HepG2 (cell line): ENCODE data around the gene SLC23A2. TPM values are rescaled to one million over a fixed set of nuclear protein-coding genes. Genes with fewer than 3 reads are reported as not detected.

Source experiments
- ATAC-seq: fragments of 200-7000 bp; cut with Tn5 transposase; 3 replicates; pipeline ENCODE4 v1.9.1; 2020; ENCODE audit warnings: mild to moderate bottlenecking, moderate library complexity
- BruUV-seq: library from RNA; stranded (reverse); fragments of 400-500 nt; replicated peaks from 2 replicates; lab custom pipeline; 2021; lab: Mats Ljungman, UMichigan
- CTCF ChIA-PET: fragments of 300-600 bp; formaldehyde crosslinking; extraction: SDS; loops from one replicate; lab custom pipeline; 2021; ENCODE audit warnings: low total read pairs, inconsistent platforms, low intra/inter-chr PET ratio; lab: Yijun Ruan, JAX
- POLR2A ChIA-PET: fragments of 350-600 bp; sonication (Branson Sonifier 250); formaldehyde crosslinking; loops from one replicate; lab custom pipeline; 2020; ENCODE audit warnings: antibody characterized with exemption, inconsistent platforms; lab: Yijun Ruan, JAX
- DNase-seq: peaks from one replicate; pipeline ENCODE4 v3.0.0-alpha.2; 2015; ENCODE audit warnings: low spot score
- FAIRE-seq: peaks from 3 replicates; lab custom pipeline; 2011; peaks lifted over from hg19 to GRCh38; lab: Jason Lieb, UNC
- H2AFZ ChIP-seq: one replicate; pipeline ENCODE4 v1.6.1; 2011; ENCODE audit warnings: low read length, inconsistent platforms
- H3K27ac ChIP-seq: fragments of 300-600 bp; 3 replicates; pipeline ENCODE4 v1.8.0; 2011; ENCODE audit warnings: mixed run types, mild to moderate bottlenecking, mixed read lengths, low read length, inconsistent platforms; ENCODE audit not compliant: insufficient read depth; ENCODE audit errors: extremely low read length
- H3K27me3 ChIP-seq, 2 experiments: fragments of 200-600 bp in 1 of 2; 2 replicates in 1 of 2; 3 replicates in 1 of 2; pipeline versions ENCODE4 v1.6.0 to v1.8.0; 2011; ENCODE audit warnings: low read length in 2 of 2, mild to moderate bottlenecking in 2 of 2, moderate library complexity in 2 of 2, inconsistent platforms in 1 of 2; ENCODE audit not compliant: insufficient read depth in 2 of 2, control insufficient read depth in 1 of 2
- H3K36me3 ChIP-seq, 2 experiments: fragments of 200-600 bp in 1 of 2; replicated peaks in 1 of 2; 2 replicates in 1 of 2; 3 replicates in 1 of 2; pipeline versions ENCODE4 v1.5.1 to v1.8.0; 2011; ENCODE audit warnings: low read length in 2 of 2, inconsistent platforms in 1 of 2; ENCODE audit not compliant: insufficient read depth in 2 of 2, control insufficient read depth in 1 of 2
- H3K4me1 ChIP-seq: 2 replicates; pipeline ENCODE4 v1.5.1; 2012; ENCODE audit warnings: low read length, inconsistent platforms; ENCODE audit not compliant: insufficient read depth
- H3K4me2 ChIP-seq: 2 replicates; pipeline ENCODE4 v1.6.0; 2011; ENCODE audit warnings: low read depth, low read length, inconsistent platforms
- H3K4me3 ChIP-seq, 3 experiments: fragments of 200-600 bp in 1 of 3; sonication (generic), shearing (Covaris generic) in 1 of 3; replicated peaks in 1 of 3; 2 replicates each; pipeline ENCODE4 v1.5.1; 2011 to 2016; ENCODE audit warnings: low read length in 3 of 3, inconsistent platforms in 2 of 3, low read depth in 2 of 3, mild to moderate bottlenecking in 2 of 3, control low read depth in 1 of 3, mixed read lengths in 1 of 3; ENCODE audit not compliant: insufficient read depth in 1 of 3
- H3K79me2 ChIP-seq: one replicate; pipeline ENCODE4 v1.6.1; 2011; ENCODE audit warnings: low read length, inconsistent platforms; ENCODE audit not compliant: insufficient read depth
- H3K9ac ChIP-seq: 2 replicates; pipeline ENCODE4 v1.6.0; 2011; ENCODE audit warnings: mild to moderate bottlenecking, low read depth, low read length, inconsistent platforms; ENCODE audit not compliant: insufficient read depth
- H3K9me3 ChIP-seq: 2 replicates; pipeline ENCODE4 v1.5.1; 2012; ENCODE audit warnings: mild to moderate bottlenecking, low read length
- H4K20me1 ChIP-seq: 2 replicates; pipeline ENCODE4 v1.6.0; 2011; ENCODE audit warnings: inconsistent platforms, mild to moderate bottlenecking, low read length, moderate library complexity; ENCODE audit not compliant: insufficient read depth
- GABPB1 ChIP-seq: IDR thresholded peaks from 2 replicates; pipeline ENCODE4 v1.6.1; 2016; ENCODE audit warnings: mild to moderate bottlenecking, missing genetic modification reagents, moderate library complexity, missing compliant biosample characterization
- ZNF326 ChIP-seq: sonication (generic); formaldehyde crosslinking; IDR thresholded peaks from 2 replicates; pipeline ENCODE4 v1.4.0; 2020; ENCODE audit warnings: missing genetic modification reagents, borderline replicate concordance
- ZNF329 ChIP-seq: sonication (generic); formaldehyde crosslinking; IDR thresholded peaks from 2 replicates; pipeline ENCODE4 v1.9.0; 2021; ENCODE audit warnings: low read depth, mild to moderate bottlenecking, missing genetic modification reagents
- WGBS: methylation state at CpG from one replicate; pipeline ENCODE4 v1.1.6; 2017; ENCODE audit warnings: low lambda C conversion rate; 5-methylcytosine and 5-hydroxymethylcytosine counted together
- in situ Hi-C: cut with HindIII; loops from 2 replicates; pipeline ENCODE4 v1.10.0; 2017; ENCODE audit warnings: low pct_unique_long_range_greater_than_20kb; ENCODE audit not compliant: extremely low pct_ligation_motif_present
- intact Hi-C: fragments of 100-400 bp; cut with micrococcal nuclease; formaldehyde crosslinking; loops from one replicate; pipeline ENCODE4 v1.10.0; 2022; ENCODE audit not compliant: unreplicated experiment
- polyA plus RNA-seq, 8 experiments: library from polyadenylated mRNA; depleted of rRNA in 3 of 8; stranded (reverse) in 7 of 8; unstranded in 1 of 8; fragments of >200 nt; fragmentation: Illumina TruSeq in 4 of 8; extraction: Trizol in 4 of 8; gene quantifications; 2 replicates each; pipeline versions ENCODE4 v1.2.1 to v1.2.3, GENCODE V29; 2011 to 2016; ENCODE audit warnings: low read depth in 4 of 8, missing spikeins in 1 of 8, mixed read lengths in 1 of 8; ENCODE audit not compliant: insufficient read depth in 1 of 8
- total RNA-seq, 5 experiments: library from RNA; depleted of rRNA; stranded (reverse); fragments of >200 nt; fragmentation: Illumina TruSeq; extraction: Trizol; gene quantifications; 2 replicates each; pipeline ENCODE4 v1.2.3, GENCODE V29; 2016; ENCODE audit warnings: low read depth in 1 of 5
- TF ChIP-seq, protein P1 (sequence below): sonication (generic); formaldehyde crosslinking; IDR thresholded peaks from 2 replicates; pipeline ENCODE4 v1.5.1; 2020; ENCODE audit warnings: missing genetic modification reagents, mild to moderate bottlenecking, borderline replicate concordance
- TF ChIP-seq, protein P2 (sequence below): sonication (generic); formaldehyde crosslinking; IDR thresholded peaks from 2 replicates; pipeline ENCODE4 v1.8.0; 2022; ENCODE audit warnings: missing genetic modification reagents, mild to moderate bottlenecking, borderline replicate concordance
- TF ChIP-seq, protein P3 (sequence below): sonication (generic); formaldehyde crosslinking; IDR thresholded peaks from 2 replicates; pipeline ENCODE4 v1.4.0; 2020; ENCODE audit warnings: missing genetic modification reagents
- TF ChIP-seq, protein P4 (sequence below): sonication (generic); formaldehyde crosslinking; conservative IDR thresholded peaks from 2 replicates; pipeline ENCODE4 v1.4.0; 2020; ENCODE audit warnings: missing genetic modification reagents
- TF ChIP-seq, protein P5 (sequence below): IDR thresholded peaks from 2 replicates; pipeline ENCODE4 v1.6.1; 2016; ENCODE audit warnings: missing genetic modification reagents, missing compliant biosample characterization

SLC23A2 gene
- total and polyA plus RNA-seq, 2 of the 13 experiments (the other 11 are each of a cell fraction or from before 2014, with no cell fraction given): 42.2 to 51.2 TPM

DNA sequence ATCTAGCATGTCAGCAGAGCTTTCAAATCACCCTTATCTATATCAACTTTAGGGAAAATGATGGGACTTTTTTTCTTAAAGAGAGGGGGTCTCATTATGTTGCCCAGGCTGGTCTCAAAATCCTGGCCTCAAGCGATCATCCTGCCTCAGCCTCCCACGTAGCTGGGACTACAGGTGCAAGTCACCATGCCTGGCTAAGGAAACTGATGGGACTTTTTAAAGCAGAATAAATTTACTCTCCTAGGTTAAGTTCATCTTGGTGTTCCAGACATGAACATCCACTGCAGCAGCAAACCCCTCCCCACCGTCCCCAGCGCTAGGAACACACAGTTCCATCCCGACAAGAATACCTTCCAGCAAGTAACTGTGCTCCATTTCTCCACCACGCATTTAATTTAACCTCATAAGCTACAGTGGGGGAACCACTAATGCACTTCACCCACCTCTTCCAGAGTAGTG is 64.9 kb downstream of the SLC23A2 start (continued):
- TF ChIP-seq, protein P1, sequence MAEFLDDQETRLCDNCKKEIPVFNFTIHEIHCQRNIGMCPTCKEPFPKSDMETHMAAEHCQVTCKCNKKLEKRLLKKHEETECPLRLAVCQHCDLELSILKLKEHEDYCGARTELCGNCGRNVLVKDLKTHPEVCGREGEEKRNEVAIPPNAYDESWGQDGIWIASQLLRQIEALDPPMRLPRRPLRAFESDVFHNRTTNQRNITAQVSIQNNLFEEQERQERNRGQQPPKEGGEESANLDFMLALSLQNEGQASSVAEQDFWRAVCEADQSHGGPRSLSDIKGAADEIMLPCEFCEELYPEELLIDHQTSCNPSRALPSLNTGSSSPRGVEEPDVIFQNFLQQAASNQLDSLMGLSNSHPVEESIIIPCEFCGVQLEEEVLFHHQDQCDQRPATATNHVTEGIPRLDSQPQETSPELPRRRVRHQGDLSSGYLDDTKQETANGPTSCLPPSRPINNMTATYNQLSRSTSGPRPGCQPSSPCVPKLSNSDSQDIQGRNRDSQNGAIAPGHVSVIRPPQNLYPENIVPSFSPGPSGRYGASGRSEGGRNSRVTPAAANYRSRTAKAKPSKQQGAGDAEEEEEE (CRISPR knock-in tag): 0 out of 2 replicates have a peak, but pooled peaks have one; percentile 12
- TF ChIP-seq, protein P2, sequence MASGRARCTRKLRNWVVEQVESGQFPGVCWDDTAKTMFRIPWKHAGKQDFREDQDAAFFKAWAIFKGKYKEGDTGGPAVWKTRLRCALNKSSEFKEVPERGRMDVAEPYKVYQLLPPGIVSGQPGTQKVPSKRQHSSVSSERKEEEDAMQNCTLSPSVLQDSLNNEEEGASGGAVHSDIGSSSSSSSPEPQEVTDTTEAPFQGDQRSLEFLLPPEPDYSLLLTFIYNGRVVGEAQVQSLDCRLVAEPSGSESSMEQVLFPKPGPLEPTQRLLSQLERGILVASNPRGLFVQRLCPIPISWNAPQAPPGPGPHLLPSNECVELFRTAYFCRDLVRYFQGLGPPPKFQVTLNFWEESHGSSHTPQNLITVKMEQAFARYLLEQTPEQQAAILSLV (CRISPR knock-in tag): peak; percentile 42; the same call in 1 of the 2 replicates

DNA sequence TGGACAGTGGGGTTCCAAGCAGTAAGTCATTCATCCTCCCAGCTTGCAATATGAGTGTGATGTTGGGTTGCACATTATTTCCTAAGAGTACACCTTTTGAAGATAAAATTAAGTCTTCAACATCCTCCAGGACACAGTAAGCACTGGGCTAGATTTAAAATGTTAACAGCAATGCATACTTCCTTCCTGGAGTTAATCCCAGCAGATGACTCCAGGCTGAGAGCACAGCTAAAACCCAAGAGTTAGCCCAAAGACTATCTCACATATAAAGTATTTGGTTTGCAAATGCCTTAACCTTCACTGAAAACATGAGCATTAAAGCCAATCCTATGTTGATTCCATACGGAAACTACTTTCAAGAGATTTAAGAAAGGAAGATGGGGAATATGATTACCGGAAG is 69.2 kb downstream of the SLC23A2 start:
- intact Hi-C loops: no loop called here
- Histone ChIP-seq H2AFZ (no peak overlapping the region), H3K36me3 (peaks cover 30 to 55% of the 10 kb centered on the region in 2 experiments), H3K27me3 (no peaks in the 10 kb centered on the region), H3K4me1 (peaks cover 19% of the 10 kb centered on the region), H3K4me2 (no peak overlapping the region), H3K27ac (no peak overlapping the region), H3K9me3 (no peaks in the 10 kb centered on the region), H3K9ac (no peak overlapping the region), H3K4me3 (no peak overlapping the region), H4K20me1 (peaks cover 8% of the 10 kb centered on the region)
- CTCF ChIA-PET: no interaction called here
- 97% methylated on average over 2 of the region's 2 CpGs for WGBS
- no peak for ATAC-seq
- BruUV-seq: no TSS peak
- in situ Hi-C loops: no loop called here
- TF ChIP-seq, protein P3, sequence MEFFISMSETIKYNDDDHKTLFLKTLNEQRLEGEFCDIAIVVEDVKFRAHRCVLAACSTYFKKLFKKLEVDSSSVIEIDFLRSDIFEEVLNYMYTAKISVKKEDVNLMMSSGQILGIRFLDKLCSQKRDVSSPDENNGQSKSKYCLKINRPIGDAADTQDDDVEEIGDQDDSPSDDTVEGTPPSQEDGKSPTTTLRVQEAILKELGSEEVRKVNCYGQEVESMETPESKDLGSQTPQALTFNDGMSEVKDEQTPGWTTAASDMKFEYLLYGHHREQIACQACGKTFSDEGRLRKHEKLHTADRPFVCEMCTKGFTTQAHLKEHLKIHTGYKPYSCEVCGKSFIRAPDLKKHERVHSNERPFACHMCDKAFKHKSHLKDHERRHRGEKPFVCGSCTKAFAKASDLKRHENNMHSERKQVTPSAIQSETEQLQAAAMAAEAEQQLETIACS (CRISPR knock-in tag): no peak
- no peak for TF ChIP-seq ZNF326
- no peak for TF ChIP-seq ZNF329 (CRISPR knock-in tag)
- TF ChIP-seq, protein P4, sequence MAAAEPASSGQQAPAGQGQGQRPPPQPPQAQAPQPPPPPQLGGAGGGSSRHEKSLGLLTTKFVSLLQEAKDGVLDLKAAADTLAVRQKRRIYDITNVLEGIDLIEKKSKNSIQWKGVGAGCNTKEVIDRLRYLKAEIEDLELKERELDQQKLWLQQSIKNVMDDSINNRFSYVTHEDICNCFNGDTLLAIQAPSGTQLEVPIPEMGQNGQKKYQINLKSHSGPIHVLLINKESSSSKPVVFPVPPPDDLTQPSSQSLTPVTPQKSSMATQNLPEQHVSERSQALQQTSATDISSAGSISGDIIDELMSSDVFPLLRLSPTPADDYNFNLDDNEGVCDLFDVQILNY (CRISPR knock-in tag): no peak
- TF ChIP-seq, protein P5, sequence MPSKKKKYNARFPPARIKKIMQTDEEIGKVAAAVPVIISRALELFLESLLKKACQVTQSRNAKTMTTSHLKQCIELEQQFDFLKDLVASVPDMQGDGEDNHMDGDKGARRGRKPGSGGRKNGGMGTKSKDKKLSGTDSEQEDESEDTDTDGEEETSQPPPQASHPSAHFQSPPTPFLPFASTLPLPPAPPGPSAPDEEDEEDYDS: no peak
- no peak for TF ChIP-seq GABPB1 (CRISPR knock-in tag)
- TF ChIP-seq, all 625 proteins: peak for 0
- POLR2A ChIA-PET: no interaction called here
- peaks cover 8% of the 10 kb centered on the region for H3K79me2 ChIP-seq
- DNase-seq (no peak), FAIRE-seq (no peak)
